NCI-H82 treated with DMSO at 0.1 percent for 48 hours (cell line): ENCODE results near the gene ZNF581.

Experiments used
- DNase-seq: peaks from one replicate; lab custom pipeline; 2025; ENCODE audit not compliant: unreplicated experiment; lab: John Stamatoyannopoulos, UW

Gene ZNF581

GRCh38 chr19:55661826-55662225 lies 18.4 kb downstream of the ZNF581 start:
- no peak for DNase-seq

GRCh38 chr19:55663846-55664536 lies 20.5 kb downstream of the ZNF581 start:
- no peak for DNase-seq

GRCh38 chr19:55666343-55667005 lies 23.0 kb downstream of the ZNF581 start:
- no peak for DNase-seq

- no peak for DNase-seq
These were observed 23.5 kb downstream of the ZNF581 start for GRCh38 chr19:55667006-55667381.

GRCh38 chr19:55667511-55667910 lies 24.1 kb downstream of the ZNF581 start:
- DNase-seq = no peak

GRCh38 chr19:55667958-55668357 lies 24.5 kb downstream of the ZNF581 start:
- DNase-seq = no peak

GRCh38 chr19:55668603-55669348 lies 25.3 kb downstream of the ZNF581 start:
- DNase-seq = no peak

- no peak for DNase-seq
These were observed 26.2 kb downstream of the ZNF581 start for GRCh38 chr19:55669418-55670279.

GRCh38 chr19:55670280-55671053 lies 27.0 kb downstream of the ZNF581 start:
- no peak for DNase-seq

GRCh38 chr19:55671054-55671378 lies 27.6 kb downstream of the ZNF581 start:
- DNase-seq = no peak

GRCh38 chr19:55672418-55672817 lies 29.0 kb downstream of the ZNF581 start:
- DNase-seq = no peak

GRCh38 chr19:55673465-55673864 lies 30.0 kb downstream of the ZNF581 start:
- DNase-seq = no peak

- DNase-seq = no peak
These were observed 30.4 kb downstream of the ZNF581 start for GRCh38 chr19:55673889-55674288.

- DNase-seq = no peak
These were observed 31.0 kb downstream of the ZNF581 start for GRCh38 chr19:55674459-55674840.

- peak; percentile 83 for DNase-seq
These were observed 31.6 kb downstream of the ZNF581 start, which contains the start of gene EPN1 for GRCh38 chr19:55674841-55675660. Gene EPN1, plus strand, starts transcription at chr19:55675226. Its CDS starts 3,402 bp downstream, at chr19:55678628.

GRCh38 chr19:55675661-55676354 lies 32.4 kb downstream of the ZNF581 start:
- DNase-seq = no peak

GRCh38 chr19:55676383-55676782 lies 32.9 kb downstream of the ZNF581 start:
- no peak for DNase-seq

GRCh38 chr19:55676889-55677505 lies 33.5 kb downstream of the ZNF581 start:
- DNase-seq = no peak
